NOMO-1 treated with dmso at 0.1 percent for 144 hours (cell line): Measurements from ENCODE around the gene OR5H14.
"Not testable (repeated sequence)": the region's sequence is repeated elsewhere in the genome, so short reads cannot be mapped to it uniquely, and the experiment has no call there.

ENCODE experiments used
- DNase-seq: peaks from one replicate; lab custom pipeline; 2025; ENCODE audit not compliant: unreplicated experiment; lab: John Stamatoyannopoulos, UW

OR5H14 gene

GRCh38 chr3:98147179-98147578 is at the start of gene OR5H14:
Gene OR5H14, plus strand, starts transcription at chr3:98147479. Its CDS starts 1,907 bp downstream, at chr3:98149386.
- no peak for DNase-seq

GRCh38 chr3:98099848-98100247 is 47.4 kb upstream of the OR5H14 start:
- DNase-seq = no peak

GRCh38 chr3:98108162-98108561 is 39.1 kb upstream of the OR5H14 start:
- no peak for DNase-seq

- DNase-seq = no peak
Measured at GRCh38 chr3:98109807-98110549, 37.3 kb upstream of the OR5H14 start.

GRCh38 chr3:98110550-98110908 is 36.8 kb upstream of the OR5H14 start:
- no peak for DNase-seq

GRCh38 chr3:98114264-98114663 is 33.0 kb upstream of the OR5H14 start:
- no peak for DNase-seq

- no peak for DNase-seq
Measured at GRCh38 chr3:98115717-98116116, 31.6 kb upstream of the OR5H14 start.

- no peak for DNase-seq
Measured at GRCh38 chr3:98130421-98130820, 16.9 kb upstream of the OR5H14 start, which contains the start of gene OR5H1. Gene OR5H1, plus strand, starts transcription at chr3:98130721. Its CDS starts 1,977 bp downstream, at chr3:98132698.

- DNase-seq = no peak
Measured at GRCh38 chr3:98136631-98137030, 10.6 kb upstream of the OR5H14 start.

- not testable (repeated sequence) for DNase-seq
Measured at GRCh38 chr3:98137826-98138557, 9.3 kb upstream of the OR5H14 start.

- DNase-seq = no peak
Measured at GRCh38 chr3:98140531-98140930, 6.7 kb upstream of the OR5H14 start.

GRCh38 chr3:98148751-98149150 is 1.5 kb downstream of the OR5H14 start:
- DNase-seq = no peak

GRCh38 chr3:98149456-98149855 is 2.2 kb downstream of the OR5H14 start:
- not testable (repeated sequence) for DNase-seq

GRCh38 chr3:98151241-98151640 is 4.0 kb downstream of the OR5H14 start:
- no peak for DNase-seq

- no peak for DNase-seq
Measured at GRCh38 chr3:98166396-98166795, 19.1 kb downstream of the OR5H14 start, which contains the start of gene OR5H15. Gene OR5H15, plus strand, starts transcription at chr3:98166696. Its CDS starts 2,004 bp downstream, at chr3:98168700.

GRCh38 chr3:98171071-98171470 is 23.8 kb downstream of the OR5H14 start:
- no peak for DNase-seq

GRCh38 chr3:98172621-98173020 is 25.3 kb downstream of the OR5H14 start:
- no peak for DNase-seq

- peak; percentile 53 for DNase-seq
Measured at GRCh38 chr3:98180319-98180890, 33.1 kb downstream of the OR5H14 start.

- no peak for DNase-seq
Measured at GRCh38 chr3:98182196-98182595, 34.9 kb downstream of the OR5H14 start.

GRCh38 chr3:98185180-98185579 is 37.9 kb downstream of the OR5H14 start:
- no peak for DNase-seq

GRCh38 chr3:98188545-98188944 is 41.3 kb downstream of the OR5H14 start:
- DNase-seq = peak; percentile 19

GRCh38 chr3:98190911-98191310 is 43.6 kb downstream of the OR5H14 start:
- not testable (repeated sequence) for DNase-seq
